Brain pericyte (primary cell): Measurements from ENCODE around the gene SRP72.
"Not testable (repeated sequence)": the region's sequence is repeated elsewhere in the genome, so short reads cannot be mapped to it uniquely, and the experiment has no call there.

ENCODE experiments used
- DNase-seq: peaks from one replicate; pipeline ENCODE4 v3.0.0-alpha.2; 2012; ENCODE audit warnings: low read depth, low spot score

SRP72 gene

GRCh38 chr4:56464581-56464980, 2.8 kb upstream of the SRP72 start:
- DNase-seq: no peak

GRCh38 chr4:56465599-56466295, 1.7 kb upstream of the SRP72 start:
- no peak for DNase-seq

GRCh38 chr4:56466296-56466761, 1.1 kb upstream of the SRP72 start:
- not testable (repeated sequence) for DNase-seq

DNA sequence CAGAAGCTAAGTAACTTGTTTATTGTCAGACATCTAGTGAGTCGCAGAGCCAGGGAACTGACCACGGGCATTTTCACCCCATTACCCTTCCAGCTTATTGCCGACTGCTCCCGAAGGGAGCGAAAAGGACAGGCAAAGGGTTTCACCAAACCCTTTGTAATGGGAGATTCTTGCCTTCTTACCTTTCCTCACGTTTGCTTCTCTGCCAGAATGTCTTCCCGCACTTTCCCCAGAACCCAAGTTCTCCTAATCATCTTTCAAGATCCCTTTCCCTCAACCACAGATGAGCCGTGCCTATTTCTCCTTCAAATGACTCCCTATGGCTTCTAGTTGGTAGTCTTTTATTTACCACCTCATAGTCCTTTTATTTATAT, 520 bp upstream of the SRP72 start:
- no peak for DNase-seq

- DNase-seq: no peak
Measured at GRCh38 chr4:56468097-56468422, 643 bp downstream of the SRP72 start.

- no peak for DNase-seq
Measured at GRCh38 chr4:56469489-56470210, 2.2 kb downstream of the SRP72 start.

GRCh38 chr4:56475917-56476316, 8.5 kb downstream of the SRP72 start:
- no peak for DNase-seq

- no peak for DNase-seq
Measured at GRCh38 chr4:56477192-56477702, 9.8 kb downstream of the SRP72 start.

- DNase-seq: no peak
Measured at GRCh38 chr4:56480691-56481090, 13.3 kb downstream of the SRP72 start.

DNA sequence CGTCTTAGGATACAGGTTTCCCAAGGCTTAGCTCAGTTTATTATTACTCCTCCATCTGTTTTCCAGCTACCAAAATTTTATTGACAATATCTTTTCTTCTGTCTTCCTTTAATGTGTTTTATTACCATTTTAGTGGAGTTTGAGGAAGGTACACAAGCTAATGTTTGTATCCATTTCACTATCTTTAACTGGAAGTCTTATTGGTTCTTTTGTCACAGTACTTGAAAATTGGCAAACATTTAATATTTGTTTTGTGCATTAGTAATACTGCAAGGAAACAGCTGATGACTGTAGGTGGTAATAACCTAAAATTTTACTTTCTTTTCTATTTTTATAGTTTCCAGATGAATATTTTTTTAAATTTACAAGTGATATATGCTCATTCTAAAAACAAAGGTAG, 28.8 kb downstream of the SRP72 start:
- no peak for DNase-seq

DNA sequence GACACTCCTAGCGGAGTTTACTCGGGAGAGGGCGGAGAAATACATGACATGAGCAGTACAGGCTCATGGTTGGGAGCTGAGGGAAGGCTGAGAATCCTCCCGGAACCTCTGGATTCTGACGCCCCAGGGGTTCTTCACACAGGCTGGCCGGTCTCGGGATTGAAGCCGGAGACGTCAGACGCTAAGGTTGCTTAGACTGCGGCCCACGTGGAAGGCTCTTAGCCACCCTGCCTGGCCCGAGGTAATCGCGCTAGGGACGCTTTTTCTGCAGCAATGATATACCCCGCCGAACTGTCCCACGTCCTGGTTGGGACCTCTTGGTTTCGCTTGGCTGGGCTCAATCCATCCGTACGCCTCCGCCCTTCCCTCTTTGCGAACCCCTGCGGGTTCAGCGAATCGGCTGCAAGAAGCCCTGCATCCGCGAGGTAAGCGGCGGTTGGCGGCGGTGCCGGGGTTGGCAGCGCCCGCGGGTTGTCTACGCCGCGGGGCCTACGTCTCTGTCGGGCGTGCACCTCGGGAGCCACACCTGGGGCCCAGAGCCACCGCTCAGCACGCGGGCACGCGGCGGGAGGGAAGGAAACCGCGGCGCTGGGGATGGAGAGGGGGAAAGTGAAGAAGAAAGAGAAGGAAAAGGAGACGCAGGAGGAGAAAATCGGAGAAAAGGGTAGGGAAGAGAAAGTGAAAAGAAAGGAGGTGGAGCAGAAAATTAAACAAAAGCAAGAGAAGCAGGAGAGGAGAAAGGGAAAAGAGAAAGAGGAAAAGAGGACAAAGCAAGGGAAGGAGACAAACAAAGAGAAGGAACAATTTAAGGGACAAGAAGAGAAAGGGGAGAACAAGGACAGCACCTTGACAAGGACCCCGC, 38.1 kb downstream of the SRP72 start, which contains the start of gene ARL9:
Gene ARL9 (plus strand): TSS at position 523 of the 862 bp plus-strand sequence. CDS start 72 bp downstream, at position 595.
- DNase-seq: peak; percentile 37

DNA sequence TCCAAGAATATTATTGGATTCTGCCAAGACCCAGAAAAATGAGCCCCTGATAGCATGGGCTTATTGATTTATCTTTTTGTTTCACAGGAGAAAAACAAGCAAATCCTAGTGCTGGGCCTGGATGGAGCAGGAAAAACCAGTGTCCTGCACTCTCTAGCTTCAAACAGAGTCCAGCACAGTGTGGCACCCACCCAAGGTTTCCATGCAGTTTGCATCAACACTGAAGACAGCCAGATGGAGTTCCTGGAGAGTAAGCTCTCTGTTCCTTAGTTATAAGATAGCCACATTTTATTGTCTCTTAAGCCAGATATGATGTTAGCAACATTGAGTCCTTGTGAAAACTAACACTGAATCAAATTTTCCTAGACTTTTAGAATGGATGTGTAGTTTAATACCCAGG, 43.7 kb downstream of the SRP72 start:
- DNase-seq: no peak

GRCh38 chr4:56512166-56512565, 44.7 kb downstream of the SRP72 start:
- no peak for DNase-seq

DNA sequence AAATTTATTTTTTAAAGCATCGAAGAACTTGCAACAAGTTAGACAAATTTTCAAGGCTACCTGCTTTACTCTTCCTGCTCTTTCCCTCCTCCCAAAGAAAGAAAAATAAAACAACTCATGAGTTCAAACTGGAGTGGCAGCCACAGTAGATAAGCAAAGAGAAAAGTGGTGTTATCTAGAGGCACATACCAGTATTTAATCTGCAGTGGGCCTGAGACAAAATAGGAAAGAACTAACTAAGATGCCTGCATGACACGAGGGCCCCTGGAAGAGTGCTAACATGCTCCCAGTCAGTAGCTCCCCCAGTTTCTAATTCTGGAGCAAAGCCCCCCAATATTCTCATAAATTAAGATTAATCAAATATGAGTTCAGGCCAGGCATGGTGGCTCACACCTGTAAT, 46.1 kb downstream of the SRP72 start:
- no peak for DNase-seq

DNA sequence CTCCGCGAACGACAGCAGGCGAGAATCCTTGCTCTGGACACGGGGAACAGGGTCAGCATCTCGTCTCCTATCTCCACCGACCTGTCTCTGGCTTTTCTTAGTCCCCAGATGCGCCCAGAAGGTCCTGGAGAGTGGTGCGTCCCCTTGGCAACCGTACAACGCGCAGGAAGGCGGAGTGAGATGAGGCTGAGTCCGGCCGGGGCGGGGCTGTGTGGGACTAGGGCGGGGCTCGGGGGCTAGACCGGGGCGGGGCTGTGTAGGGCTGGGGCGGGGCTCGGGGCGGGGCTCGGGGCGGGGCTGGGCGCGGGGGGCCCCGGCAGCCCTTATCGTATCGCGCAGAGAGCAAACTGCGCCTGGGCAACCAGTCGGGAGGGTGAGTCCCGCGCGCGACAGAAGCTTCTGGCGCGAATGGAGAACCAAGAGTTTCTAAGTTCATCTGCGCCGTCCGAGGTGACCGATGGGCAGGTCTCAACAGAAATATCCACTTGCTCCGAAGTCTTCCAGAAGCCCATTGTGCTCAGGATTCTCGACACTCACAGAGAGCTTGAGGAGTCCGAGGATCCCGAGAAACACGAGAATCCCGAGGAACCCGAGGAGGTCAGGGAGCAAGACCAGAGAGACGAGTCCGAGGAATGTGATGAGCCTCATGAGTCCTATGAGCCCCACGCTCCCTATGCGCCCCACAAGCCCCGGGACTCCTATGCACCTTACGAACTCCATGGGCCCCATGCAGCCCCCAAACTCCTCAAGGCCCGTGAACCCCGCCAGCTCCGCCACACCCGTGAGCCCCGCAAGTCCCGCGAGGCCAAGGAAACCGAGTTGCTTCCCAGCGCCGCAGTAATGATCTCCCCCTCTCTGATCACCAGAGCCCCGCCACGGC, 63.1 kb downstream of the SRP72 start:
- peak; percentile 32 for DNase-seq

- DNase-seq: no peak
Measured at GRCh38 chr4:56531149-56531770, 63.8 kb downstream of the SRP72 start.

- no peak for DNase-seq
Measured at GRCh38 chr4:56531823-56532222, 64.4 kb downstream of the SRP72 start.

DNA sequence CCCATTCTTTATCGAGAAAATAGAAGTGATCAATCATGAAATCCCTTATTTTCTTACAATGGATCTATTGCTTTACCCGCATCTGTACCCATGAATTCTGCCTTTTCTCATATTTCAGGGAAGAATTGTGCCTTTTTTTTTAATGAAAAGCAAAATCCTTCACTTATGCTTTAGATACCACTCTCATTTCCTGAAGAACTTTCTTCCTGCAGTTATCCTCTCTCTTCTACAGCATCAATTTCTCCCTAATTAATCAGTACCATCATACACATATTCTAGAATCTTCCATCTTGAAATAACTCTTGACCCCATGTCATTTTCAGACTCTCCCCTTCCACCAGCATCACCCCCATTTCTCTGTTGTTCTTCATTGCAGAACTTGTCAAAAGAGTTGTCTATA, 64.8 kb downstream of the SRP72 start:
- no peak for DNase-seq

DNA sequence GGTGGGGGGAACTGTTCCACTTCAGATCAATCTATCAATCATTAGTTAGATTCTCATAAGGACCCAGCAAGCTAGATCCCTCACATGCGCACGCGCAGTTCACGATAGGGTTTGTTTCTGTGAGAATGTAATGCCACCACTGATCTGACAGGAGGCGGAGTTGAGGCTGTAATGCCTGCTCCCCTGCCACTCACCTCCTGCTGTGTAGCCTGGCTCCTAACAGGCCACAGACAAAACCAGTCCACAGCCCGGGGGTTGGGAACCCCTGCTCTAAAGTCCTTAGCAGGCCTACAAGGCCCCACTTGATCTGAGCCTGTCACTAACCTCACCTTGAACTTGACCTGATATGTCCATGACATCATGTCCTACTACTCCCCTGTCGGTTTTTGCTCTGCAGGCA, 68.5 kb downstream of the SRP72 start:
- no peak for DNase-seq

GRCh38 chr4:56537147-56537546, 69.7 kb downstream of the SRP72 start:
- no peak for DNase-seq

- no peak for DNase-seq
Measured at GRCh38 chr4:56540826-56541225, 73.4 kb downstream of the SRP72 start.
